ENCODE results near the gene LIME1.
A peak's percentile ranks its signal among the peaks of the same experiment; 100 is the strongest.
"Not testable (repeated sequence)": the region's sequence is repeated elsewhere in the genome, so short reads cannot be mapped to it uniquely, and the experiment has no call there.

The LIME1 gene

DNA sequence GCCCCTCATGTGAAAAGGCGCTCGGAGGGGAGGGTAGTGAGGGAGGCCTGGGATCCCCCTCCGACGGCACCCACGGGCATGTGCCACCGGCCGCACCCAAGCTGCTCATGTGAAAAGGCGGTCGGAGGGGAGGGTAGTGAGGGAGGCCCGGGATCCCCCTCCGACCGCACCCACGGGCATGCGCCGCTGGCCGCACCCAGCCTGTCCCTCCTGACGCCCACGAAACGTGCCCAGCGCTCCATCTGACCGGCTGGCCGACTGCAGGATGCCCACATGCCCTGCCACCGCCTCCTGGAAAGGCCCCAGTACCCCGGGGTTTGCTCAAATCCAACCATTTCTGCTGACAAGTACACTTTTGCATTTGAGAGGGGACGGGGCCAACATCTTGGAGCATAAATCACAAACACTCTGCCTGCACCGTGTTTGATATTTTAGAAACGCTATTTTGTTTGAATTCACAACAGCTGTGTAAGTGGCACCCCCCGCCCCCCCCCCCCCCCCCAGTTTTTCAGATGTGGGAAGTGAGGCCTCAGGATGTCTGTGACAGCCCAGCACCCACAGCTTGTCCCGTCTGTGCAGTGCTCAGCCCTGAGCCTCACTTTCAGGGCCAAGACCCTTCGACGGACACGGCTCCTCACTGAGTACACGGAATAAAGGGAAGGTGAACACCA, 37.2 kb downstream of the LIME1 start:
- DNase-seq (ENCODE audit: low spot score), result no peak

DNA sequence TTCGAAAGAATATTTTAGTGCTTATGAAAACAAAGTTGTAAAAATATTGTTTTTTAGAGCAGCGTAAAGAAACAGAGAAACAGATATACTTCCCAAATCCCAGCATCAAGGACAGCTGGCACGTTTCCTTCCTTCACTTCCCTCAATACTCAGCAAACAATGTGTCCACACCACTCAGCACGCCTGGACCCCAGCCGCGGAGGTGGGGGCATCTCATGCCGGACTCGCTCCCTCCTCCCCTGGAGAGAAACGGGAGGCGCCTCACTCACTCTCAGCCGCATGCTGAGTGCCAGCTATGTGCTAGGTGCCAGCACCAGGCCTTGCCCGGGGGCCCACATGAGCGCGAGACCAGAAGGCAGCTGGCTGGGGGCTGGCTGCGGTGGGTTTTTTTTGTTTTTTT, 37.8 kb downstream of the LIME1 start:
- DNase-seq (ENCODE audit: low spot score), result peak; percentile 36

DNA sequence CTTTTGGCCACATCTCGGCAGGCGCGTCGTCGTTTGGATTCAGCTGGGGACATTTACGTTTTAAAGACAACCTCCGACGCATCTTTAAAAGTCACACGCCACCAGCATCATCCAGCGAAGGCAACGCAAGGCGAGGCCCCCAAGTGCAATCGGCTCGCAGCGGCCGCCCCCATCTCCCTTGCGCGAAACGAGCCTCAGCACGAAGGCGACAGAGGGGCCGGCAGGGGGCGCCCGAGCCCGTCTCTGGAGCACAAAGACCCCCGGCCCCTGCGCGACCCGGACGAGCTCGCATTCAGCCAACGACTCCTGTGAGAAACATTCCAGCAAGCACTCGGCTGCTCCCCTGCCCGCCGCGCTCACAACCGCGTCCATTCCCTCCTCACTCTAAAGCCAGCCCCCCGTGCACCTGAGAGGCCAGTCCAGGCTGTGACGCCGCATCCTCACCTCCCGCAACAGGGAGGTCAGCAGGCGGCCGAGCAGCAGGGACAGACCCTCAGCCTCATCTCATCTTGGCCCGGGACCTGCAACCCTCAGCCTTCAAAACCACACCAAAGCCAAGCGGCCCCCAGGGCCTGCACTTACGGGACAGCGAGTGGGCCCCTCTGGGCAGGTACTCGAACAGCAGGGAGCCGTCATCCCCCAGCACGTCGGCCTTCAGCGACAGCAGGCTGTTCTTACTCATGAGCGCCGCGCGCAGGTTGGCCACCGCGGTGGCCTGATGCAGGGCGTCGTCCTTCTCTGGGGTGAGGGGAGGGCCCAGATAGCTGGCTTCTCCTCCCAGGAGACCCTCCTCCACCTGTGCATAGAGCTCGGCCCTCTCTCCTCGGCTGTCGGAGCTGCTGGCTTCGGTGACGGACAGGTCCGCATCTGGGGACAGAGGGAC, 38.9 kb downstream of the LIME1 start:
- DNase-seq (ENCODE audit: low spot score), result peak; percentile 78

DNA sequence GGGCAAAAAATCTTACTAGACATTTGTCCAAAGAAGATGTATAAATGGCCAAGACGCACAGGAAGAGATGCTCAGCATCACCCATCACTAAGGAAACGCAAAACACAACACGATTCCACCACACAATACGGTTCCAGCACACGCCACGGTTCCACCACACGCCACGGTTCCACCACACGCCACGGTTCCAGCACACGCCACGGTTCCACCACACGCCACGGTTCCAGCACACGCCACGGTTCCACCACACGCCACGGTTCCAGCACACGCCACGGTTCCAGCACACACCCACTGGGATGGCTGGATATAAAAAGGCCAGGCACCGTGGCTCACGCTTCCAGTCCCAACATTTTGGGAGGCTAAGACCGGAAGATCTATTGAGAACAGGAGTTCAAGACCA, 40.4 kb downstream of the LIME1 start:
- not testable (repeated sequence) for DNase-seq (ENCODE audit: low spot score)

DNA sequence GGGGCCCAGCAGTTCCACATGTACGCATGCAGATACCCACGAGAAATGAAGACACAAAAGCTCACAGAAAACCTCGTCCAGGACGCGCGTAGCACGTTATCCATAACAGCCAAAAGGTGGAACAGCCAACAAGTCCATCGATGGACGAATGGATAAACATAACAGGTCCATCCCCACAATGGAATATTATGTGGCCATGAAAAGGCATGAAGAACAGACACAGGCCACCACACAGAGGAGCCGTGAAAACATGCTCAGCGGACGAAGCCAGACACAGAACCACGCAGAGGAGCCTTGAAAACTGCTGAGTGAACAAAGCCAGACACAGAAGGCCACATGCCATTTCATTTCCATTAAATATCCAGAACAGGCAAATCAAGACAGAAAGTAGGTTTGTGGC, 41.1 kb downstream of the LIME1 start:
- no peak for DNase-seq (ENCODE audit: low spot score)

DNA sequence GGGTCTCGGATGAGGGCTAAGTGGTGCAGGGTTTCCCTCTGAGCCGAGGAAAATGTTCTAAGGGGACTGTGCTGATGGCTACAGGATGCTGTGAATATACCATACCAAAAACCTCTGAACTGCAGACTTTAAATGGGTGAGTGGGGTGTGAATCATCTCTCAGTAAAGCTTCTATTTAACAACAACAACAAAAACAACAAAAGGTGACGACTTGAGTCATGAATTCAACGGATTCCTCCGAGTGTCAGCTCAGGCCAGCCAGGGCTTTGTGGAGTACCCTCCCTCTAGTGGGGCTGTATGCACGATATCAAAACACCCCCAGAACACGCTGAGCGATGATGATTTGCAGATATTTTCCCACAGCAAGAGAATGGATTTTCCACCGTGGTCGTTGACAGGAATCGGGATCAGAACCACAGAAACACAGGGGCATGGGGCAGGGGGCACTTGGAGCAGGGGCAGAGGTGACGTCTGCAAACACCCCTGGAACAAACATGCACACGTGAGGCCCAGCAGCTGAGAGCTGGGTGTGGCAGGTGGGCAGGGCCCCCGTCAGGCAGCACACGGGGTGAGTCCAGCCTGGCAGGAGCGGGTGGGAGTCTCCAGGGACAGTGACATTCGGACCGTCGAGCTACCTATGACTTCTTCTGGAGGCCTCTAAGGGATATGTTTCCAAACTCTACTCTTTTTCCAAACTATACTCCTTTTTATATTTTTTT, 41.7 kb downstream of the LIME1 start:
- DNase-seq (ENCODE audit: low spot score), result no peak

DNA sequence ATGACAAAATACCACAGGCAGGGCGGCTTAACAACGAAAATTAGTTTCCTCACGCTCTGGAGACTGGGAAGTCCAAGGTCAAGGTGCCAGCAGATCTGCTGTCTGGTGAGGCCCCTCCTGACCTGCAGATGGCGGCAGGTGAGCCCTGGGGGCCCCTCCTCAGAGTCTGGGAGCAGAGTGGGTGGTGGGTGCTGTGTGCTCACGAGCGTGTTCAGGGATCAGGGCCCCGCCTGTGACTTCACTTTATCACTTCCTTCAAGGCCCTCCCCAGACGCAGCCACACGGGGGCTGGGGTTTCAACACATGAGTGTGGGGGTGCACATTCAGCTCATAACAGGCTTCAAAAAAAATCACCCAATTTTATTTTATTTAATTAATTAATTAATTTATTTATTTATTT, 42.4 kb downstream of the LIME1 start:
- no peak for DNase-seq (ENCODE audit: low spot score)

DNA sequence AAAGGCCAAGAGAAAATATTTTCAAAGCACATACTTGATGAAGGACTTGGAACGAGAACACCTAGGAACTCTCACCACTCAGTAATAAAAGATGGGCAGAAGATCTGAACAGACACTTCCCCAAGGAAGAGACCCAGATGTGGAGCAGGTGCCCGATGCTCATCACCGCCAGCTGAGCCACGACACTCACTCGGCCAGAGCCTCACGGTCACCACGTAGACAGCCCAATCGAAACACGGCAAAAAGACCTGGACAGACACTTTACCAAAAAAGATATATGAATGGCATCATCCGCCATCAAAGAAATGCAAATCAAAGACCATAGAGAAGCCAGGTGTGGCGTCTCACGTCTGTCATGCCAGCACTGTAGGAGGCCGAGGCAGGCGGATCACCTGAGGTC, 44.7 kb downstream of the LIME1 start:
- DNase-seq (ENCODE audit: low spot score), result no peak

DNA sequence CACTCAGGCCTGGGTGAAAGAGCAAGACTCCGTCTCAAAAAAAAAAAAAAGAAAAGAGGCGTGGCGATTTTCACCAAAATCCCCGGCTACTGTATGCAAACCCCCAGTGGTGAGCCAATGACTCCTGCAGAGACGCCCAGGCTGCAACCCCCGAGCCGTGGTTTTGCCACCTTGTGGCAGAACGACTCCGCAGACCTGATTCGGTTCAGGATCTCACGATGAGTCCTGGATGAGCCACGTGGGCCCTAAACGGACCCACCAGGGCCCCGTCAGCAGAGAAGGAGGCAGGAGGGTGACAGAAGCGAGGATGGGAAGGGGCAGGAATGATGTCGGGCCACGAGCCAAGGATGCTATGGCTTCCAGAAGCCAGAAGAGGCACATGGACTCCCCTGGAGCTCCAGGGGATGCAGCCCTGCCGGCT, 45.6 kb downstream of the LIME1 start:
- no peak for DNase-seq (ENCODE audit: low spot score)

DNA sequence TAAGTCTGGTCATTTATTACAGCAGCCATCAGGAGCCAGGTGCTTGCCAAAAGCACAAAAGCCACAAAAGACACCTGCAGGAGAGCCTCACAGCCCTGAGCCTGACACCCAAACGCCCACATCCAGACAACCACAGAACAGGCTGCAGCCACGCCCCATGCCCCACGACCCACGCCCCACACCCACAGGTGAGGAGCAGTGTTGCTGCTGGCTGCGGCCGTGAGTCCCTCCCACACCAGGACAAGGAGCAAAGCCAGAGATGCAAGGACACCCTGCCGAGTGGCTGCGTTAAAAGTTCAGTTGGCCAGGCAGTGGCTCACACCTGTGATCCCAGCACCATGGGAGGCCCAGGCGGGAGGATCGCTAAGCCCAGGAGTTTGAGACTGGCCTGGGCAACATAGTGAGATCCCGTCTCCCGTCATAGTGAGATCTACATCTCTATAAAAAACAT, 46.1 kb downstream of the LIME1 start:
- no peak for DNase-seq (ENCODE audit: low spot score)

DNA sequence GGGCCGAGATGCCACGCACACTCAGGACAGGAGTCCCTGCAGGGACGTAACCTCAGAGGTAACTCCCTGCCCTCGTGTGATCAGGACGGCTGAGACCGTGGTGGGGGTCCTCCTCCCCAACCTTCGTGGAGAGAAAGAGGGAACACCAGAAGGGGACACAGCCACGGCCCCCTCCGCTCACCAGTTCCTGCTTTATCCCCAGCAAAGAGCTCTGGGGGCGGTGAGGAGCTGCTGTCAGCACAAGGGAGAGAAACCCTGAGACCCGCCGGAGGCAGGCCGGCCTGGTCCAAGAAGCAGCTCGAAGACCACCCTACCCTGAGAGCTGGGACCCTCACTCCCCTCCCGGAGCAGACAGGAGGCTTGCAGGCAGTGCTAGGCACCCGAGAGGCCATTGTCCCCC, 47.5 kb downstream of the LIME1 start:
- no peak for DNase-seq (ENCODE audit: low spot score)

DNA sequence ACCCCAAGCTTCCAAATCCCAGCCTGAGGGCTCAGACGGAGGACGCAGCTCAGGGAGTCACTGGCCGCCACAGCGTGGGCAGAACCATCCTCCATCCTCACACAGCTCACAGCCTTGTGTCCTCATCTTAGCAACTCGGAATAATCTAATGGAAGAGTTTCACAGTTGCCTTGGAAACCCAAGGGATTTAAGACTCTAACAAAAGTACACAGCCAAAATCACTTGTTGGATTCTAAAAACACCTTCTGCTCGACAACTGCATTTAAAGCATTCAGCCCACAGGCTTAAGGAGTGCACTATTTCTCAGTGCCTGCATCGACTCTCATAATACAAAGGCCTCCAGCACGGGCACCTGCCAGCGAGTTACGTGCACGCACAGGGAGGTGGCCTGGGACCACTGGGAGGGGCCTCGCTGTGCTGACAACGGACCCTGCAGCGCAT, 49.2 kb downstream of the LIME1 start:
- no peak for DNase-seq (ENCODE audit: low spot score)

DNA sequence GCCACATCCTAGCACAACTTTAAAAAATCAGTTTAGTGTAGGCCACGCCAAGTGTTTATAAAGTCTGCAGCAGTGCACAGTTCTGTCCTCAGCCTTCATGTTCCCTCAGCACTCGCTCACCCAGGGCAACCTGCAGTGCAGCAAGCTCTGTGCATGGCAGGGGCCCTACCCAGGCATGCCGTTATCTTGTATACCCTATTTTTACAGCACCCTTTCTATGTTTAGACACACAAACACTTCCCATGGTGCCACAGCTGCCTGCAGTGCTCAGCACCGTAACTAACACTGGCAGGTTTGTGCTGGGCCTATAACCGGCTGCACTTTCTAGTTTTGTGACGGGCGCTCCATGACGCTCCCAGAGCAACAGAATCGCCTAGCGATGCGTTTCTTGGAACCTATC, 50.8 kb downstream of the LIME1 start:
- no peak for DNase-seq (ENCODE audit: low spot score)

DNA sequence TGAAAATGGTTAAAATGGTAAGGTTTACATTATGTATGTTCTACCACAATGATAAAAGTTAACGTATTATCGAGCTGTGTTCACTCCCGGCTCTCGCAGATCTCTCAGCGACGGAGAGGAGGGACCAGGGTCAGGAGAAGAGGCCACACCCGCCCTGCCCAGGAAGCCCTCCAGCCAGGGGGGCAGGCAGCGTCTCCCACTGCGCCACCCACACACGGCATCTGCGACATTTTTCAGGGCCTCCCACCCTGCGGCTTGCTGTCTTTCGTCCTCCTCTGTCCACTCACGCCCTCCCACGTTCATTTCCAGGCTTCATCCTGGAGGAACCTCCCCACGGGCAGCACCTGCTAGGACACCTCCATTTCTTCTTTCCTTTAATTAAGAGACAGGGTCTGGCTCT, 51.3 kb downstream of the LIME1 start:
- no peak for DNase-seq (ENCODE audit: low spot score)

All from AG20443 (cell line).